IPS DF 4.7 (cell line): ENCODE measurements around the gene RLN3.
A peak's percentile ranks its signal among the peaks of the same experiment; 100 is the strongest.
"Not testable (repeated sequence)": the region's sequence is repeated elsewhere in the genome, so short reads cannot be mapped to it uniquely, and the experiment has no call there.

ENCODE experiments used
- DNase-seq: peaks from one replicate; pipeline ENCODE4 v3.0.0-alpha.2; 2013; ENCODE audit warnings: low spot score; ENCODE audit errors: extremely low read depth

Gene RLN3

GRCh38 chr19:14021474-14021873 lies 6.5 kb upstream of the RLN3 start:
- no peak for DNase-seq

GRCh38 chr19:14022469-14022868 lies 5.5 kb upstream of the RLN3 start:
- DNase-seq = no peak

GRCh38 chr19:14023404-14024235 lies 4.3 kb upstream of the RLN3 start:
- no peak for DNase-seq

- DNase-seq = not testable (repeated sequence)
These were observed 1.2 kb upstream of the RLN3 start for GRCh38 chr19:14026652-14027192.

- no peak for DNase-seq
These were observed 953 bp downstream of the RLN3 start for GRCh38 chr19:14028901-14029300.

GRCh38 chr19:14030997-14031718 lies 3.2 kb downstream of the RLN3 start:
- no peak for DNase-seq

GRCh38 chr19:14031719-14032480 lies 4.0 kb downstream of the RLN3 start, which contains the start of gene IL27RA:
Gene IL27RA, plus strand, starts transcription at chr19:14031762. Its CDS starts 111 bp downstream, at chr19:14031873.
- peak; percentile 36 for DNase-seq

- DNase-seq = no peak
These were observed 6.0 kb downstream of the RLN3 start for GRCh38 chr19:14033946-14034345.

- DNase-seq = not testable (repeated sequence)
These were observed 7.2 kb downstream of the RLN3 start for GRCh38 chr19:14035159-14035558.

- DNase-seq = no peak
These were observed 7.8 kb downstream of the RLN3 start for GRCh38 chr19:14035706-14036105.

- DNase-seq = no peak
These were observed 11.2 kb downstream of the RLN3 start for GRCh38 chr19:14039181-14039580.

GRCh38 chr19:14042659-14043608 lies 15.0 kb downstream of the RLN3 start:
- not testable (repeated sequence) for DNase-seq

- not testable (repeated sequence) for DNase-seq
These were observed 19.9 kb downstream of the RLN3 start for GRCh38 chr19:14047866-14048265.

GRCh38 chr19:14048443-14049153 lies 20.6 kb downstream of the RLN3 start:
- DNase-seq = no peak

- no peak for DNase-seq
These were observed 22.6 kb downstream of the RLN3 start for GRCh38 chr19:14050512-14050911.

- DNase-seq = not testable (repeated sequence)
These were observed 23.0 kb downstream of the RLN3 start for GRCh38 chr19:14050961-14051360.

- DNase-seq = no peak
These were observed 24.0 kb downstream of the RLN3 start for GRCh38 chr19:14051980-14052379.

GRCh38 chr19:14052470-14052869 lies 24.5 kb downstream of the RLN3 start:
- no peak for DNase-seq

- DNase-seq = no peak
These were observed 25.1 kb downstream of the RLN3 start for GRCh38 chr19:14053032-14053431.

GRCh38 chr19:14053500-14053899 lies 25.6 kb downstream of the RLN3 start:
- no peak for DNase-seq
